Natural killer cell treated with Interleukin-12 subunit alpha and Interleukin-12 subunit beta and Interleukin-15 and Interleukin-18, amount 100 ng/mL, for 72 hours (primary cell): ENCODE data around the gene CRYBG1. TPM values are rescaled to one million over a fixed set of nuclear protein-coding genes. Genes with fewer than 3 reads are reported as not detected.

Source experiments
- ATAC-seq, 2 donors: fragments of 150-1000 bp; cut with Tn5 transposase in 1 of 2; sonication (Bioruptor Pico), chemical (Tn5 transposase) in 1 of 2; 2 replicates each; pipeline ENCODE4 v1.10.0; 2021
- DNase-seq: peaks from one replicate; pipeline ENCODE4 v3.0.0; 2022; ENCODE audit warnings: low spot score
- H3K27ac Mint-ChIP-seq, 2 donors: 1 replicate in 1 of 2; 2 replicates in 1 of 2; pipeline ENCODE4 v1.8.0; 2022; ENCODE audit warnings: mixed read lengths in 2 of 2, mild to moderate bottlenecking in 1 of 2, moderate library complexity in 1 of 2
- H3K27me3 Mint-ChIP-seq, 2 donors: 1 replicate in 1 of 2; 2 replicates in 1 of 2; pipeline ENCODE4 v1.8.0; 2022; ENCODE audit warnings: mixed read lengths in 2 of 2
- H3K36me3 Mint-ChIP-seq: one replicate; pipeline ENCODE4 v1.8.0; 2022; ENCODE audit warnings: mixed read lengths
- H3K4me1 Mint-ChIP-seq, 2 donors: 1 replicate in 1 of 2; 2 replicates in 1 of 2; pipeline ENCODE4 v1.8.0; 2022; ENCODE audit warnings: low read depth in 2 of 2, mixed read lengths in 2 of 2, mild to moderate bottlenecking in 1 of 2
- H3K4me3 Mint-ChIP-seq: one replicate; pipeline ENCODE4 v1.8.0; 2022; ENCODE audit warnings: mixed read lengths
- H3K9me3 Mint-ChIP-seq: 2 replicates; pipeline ENCODE4 v1.8.0; 2022; ENCODE audit warnings: mixed read lengths
- total RNA-seq, 2 donors: library from RNA; stranded (reverse); gene quantifications; one replicate each; pipeline ENCODE4 v1.2.3, GENCODE V29; 2022

The CRYBG1 gene
- total RNA-seq, 2 donors from 2014 or later, result 5.8 to 17.0 TPM

DNA sequence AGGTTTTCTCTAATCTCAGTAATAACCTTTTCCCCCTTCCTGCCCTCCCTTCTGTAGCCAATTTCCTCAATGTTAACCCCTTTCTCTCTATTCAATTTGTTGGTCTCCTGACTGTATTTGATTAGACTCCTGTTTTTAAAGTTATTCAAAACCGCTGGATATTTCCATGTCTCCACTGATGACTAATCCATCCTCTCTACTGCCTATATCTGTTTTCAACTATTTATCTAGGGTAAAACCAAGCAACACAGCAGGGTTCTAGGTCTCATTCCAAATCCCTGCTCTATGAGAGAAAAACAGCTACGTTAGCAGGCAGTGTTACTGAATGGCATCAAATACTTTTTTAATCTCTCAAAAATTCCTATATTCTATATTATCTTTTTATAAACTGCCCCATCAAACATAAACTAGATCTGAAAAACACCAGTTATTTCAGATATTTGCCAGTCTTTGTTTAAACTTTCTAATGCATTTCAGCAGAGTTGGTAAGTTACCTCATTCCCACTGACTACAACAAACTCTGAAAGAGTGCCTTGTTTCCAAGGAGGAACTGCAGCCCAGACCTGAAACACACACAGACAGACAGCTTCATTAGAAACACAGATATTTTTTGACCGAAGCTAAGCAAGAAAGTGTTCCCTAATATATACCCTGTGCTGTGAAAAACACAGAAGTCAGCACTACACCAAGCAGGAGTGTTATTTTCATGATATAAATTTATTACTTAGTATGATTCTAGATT, 260.6 kb downstream of the CRYBG1 start:
- Mint-ChIP-seq H3K4me1 (no peaks in the 10 kb centered on the region), H3K27me3 (no peaks in the 10 kb centered on the region), H3K36me3 (no peaks in the 10 kb centered on the region), H3K27ac (no peak overlapping the region), H3K4me3 (no peak overlapping the region), H3K9me3 (no peaks in the 10 kb centered on the region)
- no peak for DNase-seq
- ATAC-seq, result no peak

Other genes starting within 250 kb of the CRYBG1 start
- gene ATG5, start 35.0 kb upstream of the CRYBG1 start, total RNA-seq, result 10 to 100 TPM; 41.4 to 59.7 TPM